ELR (cell line): ENCODE measurements around the gene C12orf76.
"Not testable (repeated sequence)": the region's sequence is repeated elsewhere in the genome, so short reads cannot be mapped to it uniquely, and the experiment has no call there.

Source experiments
- DNase-seq: peaks from one replicate; pipeline ENCODE4 v3.0.0-alpha.2; 2015; ENCODE audit warnings: low read depth

The C12orf76 gene

GRCh38 chr12:110065540-110065939 lies 17.2 kb upstream of the C12orf76 start:
- DNase-seq: no peak

- DNase-seq: no peak
Measured at GRCh38 chr12:110062241-110062640, 13.9 kb upstream of the C12orf76 start.

DNA sequence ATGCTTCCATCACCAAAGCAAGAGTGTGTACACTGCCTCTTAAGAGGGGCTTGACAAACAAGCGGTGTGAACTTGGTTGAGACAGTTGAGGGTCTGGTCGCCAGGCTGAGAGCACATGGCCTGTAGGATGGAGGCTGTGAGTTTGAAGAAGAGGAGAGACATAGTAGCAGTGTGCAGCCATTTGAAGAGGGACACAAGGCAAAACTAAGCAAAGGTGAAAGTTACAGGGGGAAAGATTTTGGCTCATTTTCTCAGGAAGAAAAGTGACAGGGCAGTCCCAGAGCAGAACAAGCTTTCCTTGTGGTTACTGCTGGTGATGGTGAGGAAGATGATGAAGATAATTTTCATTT lies 11.3 kb upstream of the C12orf76 start:
- no peak for DNase-seq

DNA sequence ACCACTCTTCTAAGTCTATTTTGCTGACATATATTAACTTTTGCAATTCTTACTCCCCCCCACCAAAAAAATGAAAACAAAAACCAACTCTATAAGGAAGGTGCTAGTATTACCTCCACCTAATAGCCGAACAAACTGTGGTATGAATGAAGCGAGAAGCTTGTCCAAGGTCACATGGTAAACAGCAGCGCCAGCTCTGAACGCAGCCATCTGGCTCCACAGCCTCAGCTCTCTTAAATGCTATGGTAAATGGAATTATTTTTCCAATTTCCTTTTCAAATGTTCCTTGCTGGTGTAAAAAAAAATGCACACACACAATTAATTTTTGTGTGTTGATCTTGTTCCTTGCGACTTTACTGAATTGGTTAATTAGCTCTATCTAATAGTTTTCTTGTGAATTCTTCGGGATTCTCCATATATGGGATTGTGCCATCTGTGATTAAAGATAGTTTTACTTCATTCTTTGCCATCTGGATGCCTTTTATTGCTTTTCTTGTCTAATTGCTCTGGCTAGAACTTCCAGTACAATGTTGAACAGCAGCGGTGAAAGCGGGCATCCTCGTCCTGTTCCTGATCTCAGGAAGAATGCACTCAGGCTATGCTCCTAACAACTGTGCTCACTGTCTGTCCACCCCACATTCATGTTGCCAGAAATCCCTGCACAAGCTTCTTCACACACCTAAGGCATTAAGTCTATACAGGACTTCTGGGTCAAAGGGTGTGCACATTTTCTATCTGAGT lies 10.7 kb upstream of the C12orf76 start:
- DNase-seq: no peak

GRCh38 chr12:110056643-110057042 lies 8.3 kb upstream of the C12orf76 start:
- DNase-seq: peak; percentile 32

GRCh38 chr12:110055375-110056352 lies 7.3 kb upstream of the C12orf76 start:
- DNase-seq: peak; percentile 93

- no peak for DNase-seq
Measured at GRCh38 chr12:110050927-110051326, 2.6 kb upstream of the C12orf76 start.

DNA sequence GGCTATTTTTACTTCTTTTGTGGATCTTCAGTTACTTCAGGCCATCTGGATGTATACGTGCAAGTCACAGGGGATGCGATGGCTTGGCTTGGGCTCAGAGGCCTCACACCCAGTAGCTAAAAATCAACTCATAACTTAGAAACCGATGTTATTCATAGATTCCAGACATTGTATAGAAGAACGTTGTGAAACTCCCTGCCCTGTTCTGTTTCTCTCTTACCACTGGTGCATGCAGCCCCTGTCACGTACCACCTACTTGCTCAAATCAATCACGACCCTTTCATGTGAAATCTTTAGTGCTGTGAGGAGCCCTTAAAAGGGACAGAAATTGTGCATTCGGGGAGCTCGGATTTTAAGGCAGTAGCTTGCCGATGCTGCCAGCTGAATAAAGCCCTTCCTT lies 1.3 kb upstream of the C12orf76 start:
- not testable (repeated sequence) for DNase-seq

DNA sequence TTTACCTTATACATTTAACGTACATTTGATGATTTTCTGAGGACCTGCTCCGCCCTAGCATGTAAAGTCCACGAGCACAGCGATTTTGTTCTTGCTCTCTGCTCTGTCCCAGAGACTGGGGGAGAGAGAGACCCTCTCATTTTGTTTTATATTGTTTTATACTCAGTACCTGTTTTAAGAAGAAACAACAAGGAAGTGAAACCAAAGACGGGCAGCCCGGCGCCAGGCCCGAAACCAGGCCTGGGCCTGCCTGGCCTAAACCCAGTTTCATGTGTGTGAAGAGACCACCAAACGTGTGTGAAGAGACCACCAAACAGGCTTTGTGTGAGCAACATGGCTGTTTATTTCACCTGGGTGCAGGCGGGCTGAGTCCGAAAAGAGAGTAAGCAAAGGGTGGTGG lies 712 bp upstream of the C12orf76 start:
- not testable (repeated sequence) for DNase-seq

- DNase-seq: no peak
Measured at GRCh38 chr12:110047297-110047940, 903 bp downstream of the C12orf76 start.

DNA sequence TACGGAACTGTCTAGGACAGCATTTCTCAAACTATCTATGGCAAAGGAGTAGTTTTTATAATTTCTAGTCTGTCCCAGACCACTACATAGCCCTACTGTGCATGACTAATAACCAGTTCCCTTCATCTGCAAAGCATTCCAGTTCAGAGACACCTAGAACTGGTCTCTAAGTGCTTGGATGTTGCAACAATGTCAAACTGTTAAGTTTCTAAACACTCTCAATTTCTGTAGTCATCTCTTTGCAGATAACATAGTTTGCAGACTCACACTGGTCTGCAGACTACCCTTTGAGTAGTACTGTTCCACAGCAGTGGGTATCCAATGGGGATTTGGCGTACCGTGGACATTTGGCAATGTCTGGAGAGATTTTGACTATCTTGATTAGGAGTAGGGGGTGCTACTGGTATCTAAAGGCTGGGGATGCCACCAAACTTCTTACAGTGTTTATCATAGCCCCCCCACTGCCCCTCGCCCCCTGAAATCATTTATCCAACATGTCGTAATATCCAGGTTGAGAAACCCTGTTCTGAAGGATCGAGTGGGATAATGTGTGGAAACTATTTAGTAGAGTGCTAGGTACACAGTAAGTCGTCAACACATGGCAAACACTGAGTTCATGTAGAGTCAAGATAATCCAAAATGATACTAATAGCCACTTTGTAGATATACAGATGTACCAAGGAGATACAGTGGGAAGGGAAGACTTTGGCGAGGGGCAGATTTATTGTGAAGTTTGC lies 1.7 kb downstream of the C12orf76 start:
- DNase-seq: no peak

- DNase-seq: no peak
Measured at GRCh38 chr12:110042264-110042663, 6.1 kb downstream of the C12orf76 start.

DNA sequence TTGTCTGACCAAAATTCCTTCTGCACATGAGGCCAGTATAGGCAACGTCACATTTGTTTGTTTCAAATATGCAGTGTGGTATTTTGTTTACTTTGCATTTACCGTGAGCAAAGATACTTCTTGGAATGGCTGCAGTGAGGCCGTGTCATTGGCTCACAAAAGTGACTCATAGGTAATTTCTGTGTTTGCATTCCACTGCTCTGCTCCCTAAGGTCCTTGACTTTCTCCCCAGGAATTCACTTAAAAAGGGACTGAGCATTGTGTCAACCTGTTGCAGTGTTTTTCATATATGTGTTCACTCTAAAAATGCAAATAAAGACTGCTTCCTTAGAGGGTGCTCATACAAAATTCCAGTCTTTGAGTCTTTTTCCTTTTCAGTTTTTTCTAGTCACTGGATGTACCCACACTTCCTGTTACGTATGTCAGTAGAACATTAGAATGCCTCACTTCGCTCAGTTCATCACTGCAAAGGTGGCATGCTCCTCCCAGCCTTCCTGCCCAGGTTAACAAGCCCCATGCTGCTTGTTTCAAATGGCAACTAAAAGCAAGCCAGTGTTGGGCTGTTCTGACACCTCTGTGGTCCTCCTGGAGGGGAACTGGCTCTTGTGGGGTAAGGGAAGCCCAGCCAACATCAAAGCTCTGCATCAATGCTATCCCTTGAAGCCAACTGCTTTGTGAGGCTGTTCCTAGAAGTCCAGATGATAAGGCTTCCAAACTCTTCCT lies 9.1 kb downstream of the C12orf76 start:
- peak; percentile 96 for DNase-seq

DNA sequence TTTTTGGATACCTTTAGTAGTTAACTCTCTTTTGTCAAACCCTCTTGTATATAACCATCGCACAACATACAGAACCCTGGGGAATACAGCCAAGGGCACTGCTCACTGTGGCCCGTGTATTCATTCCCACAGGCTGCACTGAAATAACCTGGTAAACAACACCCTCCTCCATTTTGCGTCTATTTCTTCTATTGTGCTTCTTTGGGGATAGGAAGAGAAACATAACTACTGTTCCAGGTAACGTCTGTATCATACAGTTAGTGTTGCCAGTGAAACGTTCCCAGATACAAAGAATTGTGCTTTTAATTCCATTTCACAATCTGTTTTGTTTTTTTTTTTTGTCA lies 9.6 kb downstream of the C12orf76 start:
- DNase-seq: no peak

DNA sequence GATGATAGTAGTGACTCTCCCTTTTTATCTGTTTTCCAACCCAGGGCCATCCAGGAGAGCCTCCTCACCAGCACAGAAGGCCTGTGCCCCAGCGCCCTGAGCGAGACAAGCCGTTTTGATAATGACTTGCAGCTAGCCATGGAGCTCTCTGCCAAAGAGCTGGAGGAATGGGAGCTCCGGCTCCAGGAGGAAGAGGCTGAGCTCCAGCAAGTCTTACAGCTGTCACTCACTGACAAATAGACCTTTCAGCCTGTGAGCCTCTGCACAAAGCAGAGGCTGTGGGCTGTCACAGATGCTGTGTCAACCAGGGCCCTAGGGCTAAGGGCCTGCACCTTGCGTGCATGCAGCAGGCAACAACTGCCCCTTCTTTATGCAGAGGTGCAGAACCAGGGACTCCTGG lies 11.0 kb downstream of the C12orf76 start:
- no peak for DNase-seq

GRCh38 chr12:110035534-110036104 lies 12.7 kb downstream of the C12orf76 start:
- no peak for DNase-seq

GRCh38 chr12:110033888-110034287 lies 14.4 kb downstream of the C12orf76 start:
- no peak for DNase-seq

DNA sequence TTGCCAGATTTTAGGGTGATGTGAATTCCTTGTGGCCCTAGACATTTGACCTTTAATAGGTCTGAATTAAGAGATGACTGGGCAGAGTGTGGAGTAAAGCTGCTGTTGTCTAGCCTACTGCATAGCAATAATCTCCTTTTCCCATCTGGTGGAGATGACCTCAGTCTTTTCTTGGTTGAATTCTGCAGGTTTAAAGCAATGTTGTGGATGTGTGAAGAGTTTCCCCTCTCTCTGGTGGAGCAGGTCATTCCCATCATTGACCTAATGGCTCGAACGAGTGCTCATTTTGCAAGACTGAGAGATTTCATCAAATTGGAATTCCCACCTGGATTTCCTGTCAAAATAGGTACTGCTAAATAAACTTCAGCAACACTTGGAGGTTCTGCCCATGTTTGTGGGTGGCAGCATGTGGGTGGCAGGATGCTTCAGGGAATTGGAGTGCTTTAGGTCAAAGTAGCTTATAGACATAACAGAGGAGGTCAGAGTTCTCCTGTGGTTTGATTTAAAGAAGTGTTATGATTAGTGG lies 19.0 kb downstream of the C12orf76 start:
- no peak for DNase-seq

DNA sequence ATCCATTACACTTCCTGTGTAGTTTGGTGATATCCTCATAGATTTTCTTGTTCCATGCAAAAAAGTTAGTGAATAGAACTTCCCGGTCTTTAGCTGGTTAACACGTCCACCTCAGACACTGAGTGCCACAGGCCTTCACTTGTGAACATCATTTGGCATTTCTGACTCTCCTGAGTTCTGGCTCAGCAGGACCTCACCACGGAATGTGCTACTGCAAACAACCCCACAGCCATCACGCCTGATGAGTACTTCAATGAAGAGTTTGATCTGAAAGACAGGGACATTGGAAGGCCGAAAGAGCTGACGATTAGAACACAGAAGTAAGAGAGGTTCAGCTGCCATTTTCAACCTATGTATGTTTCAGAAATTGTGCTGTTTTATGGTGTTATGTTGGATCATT lies 20.0 kb downstream of the C12orf76 start:
- no peak for DNase-seq

- no peak for DNase-seq
Measured at GRCh38 chr12:110024051-110024450, 24.3 kb downstream of the C12orf76 start.
